Measurements from ENCODE around the gene SPRED1.
"Not testable (repeated sequence)": the region's sequence is repeated elsewhere in the genome, so short reads cannot be mapped to it uniquely, and the experiment has no call there.

SPRED1 gene

GRCh38 chr15:38237021-38237420, 15.6 kb upstream of the SPRED1 start:
- DNase-seq: not testable (repeated sequence)

- DNase-seq: no peak
These were observed 14.3 kb upstream of the SPRED1 start for GRCh38 chr15:38238311-38238710.

- no peak for DNase-seq
These were observed 10.6 kb upstream of the SPRED1 start for GRCh38 chr15:38242055-38242454.

GRCh38 chr15:38243278-38244055, 9.2 kb upstream of the SPRED1 start:
- DNase-seq: no peak

GRCh38 chr15:38247336-38247735, 5.3 kb upstream of the SPRED1 start:
- DNase-seq: no peak

GRCh38 chr15:38253351-38253781, 730 bp downstream of the SPRED1 start:
- peak; percentile 6 for DNase-seq

- DNase-seq: peak; percentile 37
These were observed 1.6 kb downstream of the SPRED1 start for GRCh38 chr15:38254051-38254883.

- DNase-seq: no peak
These were observed 3.1 kb downstream of the SPRED1 start for GRCh38 chr15:38255690-38256089.

GRCh38 chr15:38257676-38258075, 5.0 kb downstream of the SPRED1 start:
- DNase-seq: no peak

- DNase-seq: no peak
These were observed 6.5 kb downstream of the SPRED1 start for GRCh38 chr15:38259134-38259533.

- DNase-seq: no peak
These were observed 7.4 kb downstream of the SPRED1 start for GRCh38 chr15:38260077-38260476.

GRCh38 chr15:38263251-38263650, 10.6 kb downstream of the SPRED1 start:
- no peak for DNase-seq

GRCh38 chr15:38263996-38264395, 11.4 kb downstream of the SPRED1 start:
- no peak for DNase-seq

GRCh38 chr15:38266247-38266986, 13.8 kb downstream of the SPRED1 start:
- DNase-seq: no peak

- DNase-seq: no peak
These were observed 14.9 kb downstream of the SPRED1 start for GRCh38 chr15:38267421-38268022.

- DNase-seq: no peak
These were observed 18.5 kb downstream of the SPRED1 start for GRCh38 chr15:38271144-38271543.

GRCh38 chr15:38271895-38272294, 19.3 kb downstream of the SPRED1 start:
- DNase-seq: no peak

GRCh38 chr15:38272431-38272830, 19.8 kb downstream of the SPRED1 start:
- not testable (repeated sequence) for DNase-seq

GRCh38 chr15:38274135-38274534, 21.5 kb downstream of the SPRED1 start:
- no peak for DNase-seq

- no peak for DNase-seq
These were observed 23.3 kb downstream of the SPRED1 start for GRCh38 chr15:38275959-38276358.

- DNase-seq: not testable (repeated sequence)
These were observed 24.6 kb downstream of the SPRED1 start for GRCh38 chr15:38277281-38277680.

GRCh38 chr15:38281031-38281430, 28.4 kb downstream of the SPRED1 start:
- no peak for DNase-seq

- no peak for DNase-seq
These were observed 30.4 kb downstream of the SPRED1 start for GRCh38 chr15:38283010-38283409.
